Tibial nerve (tissue), 4 donors: ENCODE data around the gene KCTD5. TPM values are rescaled to one million over a fixed set of nuclear protein-coding genes. Genes with fewer than 3 reads are reported as not detected.

ENCODE experiments used
- DNase-seq, 2 donors: peaks; one replicate each; pipeline ENCODE4 v3.0.0-alpha.2; 2019; ENCODE audit warnings: low spot score in 2 of 2
- H3K27ac ChIP-seq, 4 donors: fragments of 200-600 bp; sonication (generic) in 3 of 4; one replicate each; pipeline ENCODE4 v1.5.1; 2017 to 2019; ENCODE audit warnings: mild to moderate bottlenecking in 1 of 4
- H3K27me3 ChIP-seq, 2 donors: fragments of 200-600 bp; sonication (generic) in 1 of 2; one replicate each; pipeline versions ENCODE4 v1.5.1 to v1.6.0; 2017 to 2019
- H3K36me3 ChIP-seq, 3 donors: fragments of 200-600 bp; sonication (generic); one replicate each; pipeline ENCODE4 v1.5.1; 2018 to 2019
- H3K4me1 ChIP-seq, 4 donors: fragments of 200-600 bp; sonication (generic) in 3 of 4; one replicate each; pipeline ENCODE4 v1.5.1; 2017 to 2019
- H3K4me3 ChIP-seq, 4 donors: fragments of 200-600 bp; sonication (generic) in 3 of 4; one replicate each; pipeline ENCODE4 v1.5.1; 2017 to 2019; ENCODE audit warnings: mild to moderate bottlenecking in 1 of 4, moderate library complexity in 1 of 4
- H3K9me3 ChIP-seq, 4 donors: fragments of 200-600 bp; sonication (generic) in 3 of 4; one replicate each; pipeline ENCODE4 v1.5.1; 2017 to 2019
- EP300 ChIP-seq, 2 donors: sonication (generic); formaldehyde crosslinking; IDR thresholded peaks; one replicate each; pipeline ENCODE4 v1.6.1; 2017; ENCODE audit warnings: antibody characterized with exemption in 2 of 2, mild to moderate bottlenecking in 1 of 2
- POLR2A ChIP-seq, 2 donors: fragments of 450-650 bp; IDR thresholded peaks; one replicate each; pipeline ENCODE4 v1.6.1; 2017; ENCODE audit warnings: antibody characterized with exemption in 2 of 2, mild to moderate bottlenecking in 2 of 2, moderate library complexity in 2 of 2
- WGBS, 2 donors: methylation state at CpG; one replicate each; pipeline ENCODE4 v1.1.5; 2018; 5-methylcytosine and 5-hydroxymethylcytosine counted together
- total RNA-seq, 4 donors: library from RNA; depleted of rRNA; stranded (reverse); fragments of >200 nt; gene quantifications; one replicate each; pipeline ENCODE4 v1.1.0, GENCODE V29; 2016
- TF ChIP-seq, protein P1 (sequence below), 5 experiments: fragments of 200-600 bp in 3 of 5; fragments of 450-650 bp in 2 of 5; sonication (generic) in 3 of 5; IDR thresholded peaks; one replicate each; pipeline ENCODE4 v1.5.1; 2016 to 2019; ENCODE audit warnings: antibody characterized with exemption in 5 of 5, mild to moderate bottlenecking in 3 of 5, moderate library complexity in 2 of 5

Gene KCTD5
- total RNA-seq, 4 donors from 2014 or later: 17.8 to 24.3 (median 21.2) TPM

DNA sequence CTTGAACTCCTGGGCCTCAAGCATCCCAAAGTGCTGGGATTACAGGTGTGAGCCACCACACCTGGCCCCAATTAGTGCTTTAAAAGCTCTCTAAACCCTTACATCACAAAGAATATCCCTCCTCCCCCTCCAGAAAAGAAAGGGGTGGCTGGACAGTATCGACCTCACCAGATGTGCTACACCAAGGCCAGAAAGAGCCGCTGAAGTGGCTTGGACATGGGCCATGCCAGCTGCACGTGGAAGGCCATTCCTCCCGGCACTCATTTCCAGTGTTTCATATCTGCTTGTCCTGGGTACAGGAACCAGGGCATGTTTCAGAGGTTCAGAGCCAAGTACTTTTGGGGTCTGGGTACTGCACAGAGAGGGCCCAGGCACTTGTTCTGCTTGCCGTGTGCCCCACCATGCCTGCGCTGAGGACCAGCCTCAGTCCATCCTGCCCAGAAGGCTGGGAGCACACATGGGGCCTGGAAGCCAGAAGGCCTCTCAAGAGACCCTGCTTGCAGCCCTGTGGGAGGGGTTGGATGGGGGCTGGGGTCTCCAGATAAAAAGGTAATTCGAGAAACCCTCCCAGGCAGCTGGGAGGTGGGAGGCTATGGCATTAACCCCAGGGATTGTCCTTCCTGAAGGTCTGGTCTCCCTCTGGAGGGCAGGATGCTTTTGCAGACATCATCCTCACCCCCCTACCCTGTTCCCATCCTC lies 66.6 kb downstream of the KCTD5 start:
- no peak for DNase-seq
- H3K4me3 ChIP-seq: no peak overlapping the region
- 83 to 91% methylated on average over 7 of the region's 7 CpGs for WGBS, 2 donors
- H3K4me1 ChIP-seq: peaks cover 0 to 16% (median 7%) of the 10 kb centered on the region in 4 donors
- no peaks in the 10 kb centered on the region for H3K36me3 ChIP-seq
- H3K27me3 ChIP-seq: no peaks in the 10 kb centered on the region
- no peak overlapping the region for H3K27ac ChIP-seq
- TF ChIP-seq EP300 (IDR thresholded peaks at IDR 0.05) (no peak), POLR2A (IDR thresholded peaks at IDR 0.05) (no peak)
- TF ChIP-seq, protein P1, sequence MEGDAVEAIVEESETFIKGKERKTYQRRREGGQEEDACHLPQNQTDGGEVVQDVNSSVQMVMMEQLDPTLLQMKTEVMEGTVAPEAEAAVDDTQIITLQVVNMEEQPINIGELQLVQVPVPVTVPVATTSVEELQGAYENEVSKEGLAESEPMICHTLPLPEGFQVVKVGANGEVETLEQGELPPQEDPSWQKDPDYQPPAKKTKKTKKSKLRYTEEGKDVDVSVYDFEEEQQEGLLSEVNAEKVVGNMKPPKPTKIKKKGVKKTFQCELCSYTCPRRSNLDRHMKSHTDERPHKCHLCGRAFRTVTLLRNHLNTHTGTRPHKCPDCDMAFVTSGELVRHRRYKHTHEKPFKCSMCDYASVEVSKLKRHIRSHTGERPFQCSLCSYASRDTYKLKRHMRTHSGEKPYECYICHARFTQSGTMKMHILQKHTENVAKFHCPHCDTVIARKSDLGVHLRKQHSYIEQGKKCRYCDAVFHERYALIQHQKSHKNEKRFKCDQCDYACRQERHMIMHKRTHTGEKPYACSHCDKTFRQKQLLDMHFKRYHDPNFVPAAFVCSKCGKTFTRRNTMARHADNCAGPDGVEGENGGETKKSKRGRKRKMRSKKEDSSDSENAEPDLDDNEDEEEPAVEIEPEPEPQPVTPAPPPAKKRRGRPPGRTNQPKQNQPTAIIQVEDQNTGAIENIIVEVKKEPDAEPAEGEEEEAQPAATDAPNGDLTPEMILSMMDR (IDR thresholded peaks at IDR 0.05): no peak
- H3K9me3 ChIP-seq: no peaks in the 10 kb centered on the region

DNA sequence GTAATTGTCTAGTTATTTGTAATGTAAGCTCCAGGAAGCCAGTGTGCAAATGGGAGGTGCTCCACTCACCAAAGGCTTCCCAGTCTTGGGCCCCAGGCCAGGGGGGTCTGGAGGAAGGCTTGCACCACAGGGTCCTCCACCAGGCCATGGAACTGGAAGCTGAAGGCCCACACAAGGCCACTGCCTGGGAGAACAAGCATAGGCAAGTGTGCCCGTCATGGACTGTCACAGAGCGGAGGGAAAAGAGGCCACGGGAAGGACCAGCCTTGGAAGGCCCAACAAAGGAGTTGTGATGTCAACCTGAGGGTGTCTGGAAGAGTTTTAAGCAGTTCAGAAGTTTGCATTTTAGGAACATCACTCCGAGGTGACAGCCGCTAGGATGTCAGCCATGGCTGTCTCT lies 67.2 kb downstream of the KCTD5 start:
- H3K27ac ChIP-seq: no peak overlapping the region
- H3K36me3 ChIP-seq: no peaks in the 10 kb centered on the region
- H3K9me3 ChIP-seq: no peaks in the 10 kb centered on the region
- peaks cover 0 to 21% (median 13%) of the 10 kb centered on the region in 4 donors for H3K4me1 ChIP-seq
- H3K27me3 ChIP-seq: no peaks in the 10 kb centered on the region
- TF ChIP-seq, protein P1 (IDR thresholded peaks at IDR 0.05): no peak
- TF ChIP-seq EP300 (IDR thresholded peaks at IDR 0.05) (no peak), POLR2A (IDR thresholded peaks at IDR 0.05) (no peak)
- DNase-seq: no peak
- no peak overlapping the region for H3K4me3 ChIP-seq
- 94 to 96% methylated on average over 5 of the region's 5 CpGs for WGBS, 2 donors

DNA sequence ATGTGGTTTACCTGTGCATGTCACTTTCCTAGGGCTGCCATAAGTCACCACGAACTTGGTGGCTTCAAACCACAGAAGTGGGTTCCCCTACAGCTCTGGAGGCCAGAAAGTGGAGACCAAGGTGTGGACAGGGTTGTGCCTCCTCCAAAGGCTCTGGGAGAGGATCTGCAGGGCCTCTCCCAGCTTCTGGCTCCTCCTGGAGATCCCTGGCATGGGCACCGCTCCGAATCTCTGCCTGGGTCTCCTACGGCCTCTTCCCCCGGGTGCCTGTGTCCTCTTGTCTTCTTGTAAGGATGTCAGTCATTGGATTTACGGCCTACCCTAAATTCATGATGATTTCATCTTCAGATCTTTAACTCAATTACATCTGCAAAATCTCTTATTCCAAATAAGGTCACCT lies 67.6 kb downstream of the KCTD5 start:
- no peak overlapping the region for H3K27ac ChIP-seq
- H3K9me3 ChIP-seq: no peaks in the 10 kb centered on the region
- H3K36me3 ChIP-seq: no peaks in the 10 kb centered on the region
- DNase-seq: no peak
- 94 to 95% methylated on average over 6 of the region's 6 CpGs for WGBS, 2 donors
- TF ChIP-seq EP300 (IDR thresholded peaks at IDR 0.05): no peak
- TF ChIP-seq, protein P1 (IDR thresholded peaks at IDR 0.05): no peak
- TF ChIP-seq POLR2A (IDR thresholded peaks at IDR 0.05): no peak
- no peak overlapping the region for H3K4me3 ChIP-seq
- peaks cover 0 to 26% (median 18%) of the 10 kb centered on the region in 4 donors for H3K4me1 ChIP-seq
- no peaks in the 10 kb centered on the region for H3K27me3 ChIP-seq

DNA sequence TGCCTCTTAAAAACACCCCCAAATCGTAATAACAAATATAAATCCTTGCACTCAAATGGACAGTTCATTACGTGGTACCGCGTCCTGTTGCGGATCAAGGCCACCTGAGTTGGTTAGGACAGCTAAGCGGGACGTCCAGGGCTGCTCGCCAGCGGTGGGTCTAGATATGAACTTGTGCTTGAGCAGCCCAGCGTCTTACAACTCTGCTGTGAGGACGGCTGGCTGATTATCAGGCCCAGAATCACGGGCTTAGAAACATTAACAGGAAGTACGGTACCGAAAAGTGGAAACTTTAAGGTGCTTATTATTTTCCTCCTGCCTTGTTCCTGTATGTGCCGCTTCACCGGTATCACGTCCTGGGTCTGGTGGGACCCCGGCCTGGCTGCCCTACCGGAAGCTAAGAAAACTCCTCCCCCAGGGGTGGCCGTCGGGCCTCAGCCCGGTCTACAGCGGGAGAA lies 69.3 kb downstream of the KCTD5 start:
- DNase-seq: no peak
- WGBS, 2 donors: 47 to 51% methylated on average over 23 of the region's 23 CpGs
- peak overlapping the region; percentile 63 to 99 (median 80) for H3K4me3 ChIP-seq
- no peaks in the 10 kb centered on the region for H3K27me3 ChIP-seq
- no peaks in the 10 kb centered on the region for H3K9me3 ChIP-seq
- peaks cover 0 to 6% (median 0%) of the 10 kb centered on the region in 3 donors for H3K36me3 ChIP-seq
- H3K27ac ChIP-seq: peak overlapping the region; percentile 98 to 100 (median 99)
- TF ChIP-seq EP300 (IDR thresholded peaks at IDR 0.05) (no peak), POLR2A (IDR thresholded peaks at IDR 0.05) (no peak)
- TF ChIP-seq, protein P1 (IDR thresholded peaks at IDR 0.05): no peak
- peaks cover 0 to 43% (median 34%) of the 10 kb centered on the region in 4 donors for H3K4me1 ChIP-seq
